GM19035 (cell line): ENCODE measurements around the gene CCRL2.

ENCODE experiments used
- ATAC-seq: cut with Tn5 transposase; IDR thresholded peaks from one replicate; pipeline ENCODE4 v1.9.1; 2021; ENCODE audit not compliant: unreplicated experiment

Gene CCRL2, protein sequence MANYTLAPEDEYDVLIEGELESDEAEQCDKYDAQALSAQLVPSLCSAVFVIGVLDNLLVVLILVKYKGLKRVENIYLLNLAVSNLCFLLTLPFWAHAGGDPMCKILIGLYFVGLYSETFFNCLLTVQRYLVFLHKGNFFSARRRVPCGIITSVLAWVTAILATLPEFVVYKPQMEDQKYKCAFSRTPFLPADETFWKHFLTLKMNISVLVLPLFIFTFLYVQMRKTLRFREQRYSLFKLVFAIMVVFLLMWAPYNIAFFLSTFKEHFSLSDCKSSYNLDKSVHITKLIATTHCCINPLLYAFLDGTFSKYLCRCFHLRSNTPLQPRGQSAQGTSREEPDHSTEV

GRCh38 chr3:46406788-46407611 lies at the start of gene CCRL2, which contains the start of gene CCR5AS:
TSS of gene CCRL2 (plus strand) at chr3:46407259. CDS start at chr3:46408080, 821 bp downstream.
TSS of gene CCR5AS (minus strand) at chr3:46407066.
- no peak for ATAC-seq

GRCh38 chr3:46358466-46358865 lies 48.6 kb upstream of the CCRL2 start:
- ATAC-seq: no peak

DNA sequence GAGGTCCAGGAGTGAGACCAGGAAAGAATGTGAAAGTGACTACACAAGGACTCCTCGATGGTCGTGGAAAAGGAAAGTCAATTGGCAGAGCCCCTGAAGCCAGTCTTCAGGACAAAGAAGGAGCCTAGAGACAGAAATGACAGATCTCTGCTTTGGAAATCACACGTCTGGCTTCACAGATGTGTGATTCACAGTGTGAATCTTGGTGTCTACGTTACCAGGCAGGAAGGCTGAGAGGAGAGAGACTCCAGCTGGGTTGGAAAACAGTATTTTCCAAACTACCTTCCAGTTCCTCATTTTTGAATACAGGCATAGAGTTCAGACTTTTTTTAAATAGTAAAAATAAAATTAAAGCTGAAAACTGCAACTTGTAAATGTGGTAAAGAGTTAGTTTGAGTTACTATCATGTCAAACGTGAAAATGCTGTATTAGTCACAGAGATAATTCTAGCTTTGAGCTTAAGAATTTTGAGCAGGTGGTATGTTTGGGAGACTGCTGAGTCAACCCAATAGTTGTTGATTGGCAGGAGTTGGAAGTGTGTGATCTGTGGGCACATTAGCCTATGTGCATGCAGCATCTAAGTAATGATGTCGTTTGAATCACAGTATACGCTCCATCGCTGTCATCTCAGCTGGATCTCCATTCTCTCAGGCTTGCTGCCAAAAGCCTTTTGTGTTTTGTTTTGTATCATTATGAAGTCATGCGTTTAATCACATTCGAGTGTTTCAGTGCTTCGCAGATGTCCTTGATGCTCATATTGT lies 47.1 kb upstream of the CCRL2 start:
- no peak for ATAC-seq

DNA sequence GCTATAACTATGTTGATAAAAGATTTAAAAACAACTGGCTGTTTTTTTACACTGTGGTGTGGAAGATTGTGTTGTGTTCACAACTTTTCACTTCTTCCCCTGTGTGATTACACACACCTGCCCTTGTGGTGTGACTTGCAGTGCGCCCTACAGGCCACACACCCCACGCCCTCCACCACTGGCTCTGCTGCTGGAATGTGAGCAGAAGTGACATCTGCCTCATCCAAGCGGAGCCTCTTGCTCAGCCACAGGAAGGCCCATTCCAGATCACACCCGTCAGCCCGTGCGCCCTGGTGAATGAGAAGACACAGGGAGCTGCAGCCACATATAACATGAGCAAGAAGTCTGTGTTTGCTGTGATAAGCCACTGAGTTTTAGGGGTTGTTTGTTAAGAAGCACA lies 46.2 kb upstream of the CCRL2 start:
- ATAC-seq: no peak

GRCh38 chr3:46361408-46362283 lies 45.4 kb upstream of the CCRL2 start:
- no peak for ATAC-seq

DNA sequence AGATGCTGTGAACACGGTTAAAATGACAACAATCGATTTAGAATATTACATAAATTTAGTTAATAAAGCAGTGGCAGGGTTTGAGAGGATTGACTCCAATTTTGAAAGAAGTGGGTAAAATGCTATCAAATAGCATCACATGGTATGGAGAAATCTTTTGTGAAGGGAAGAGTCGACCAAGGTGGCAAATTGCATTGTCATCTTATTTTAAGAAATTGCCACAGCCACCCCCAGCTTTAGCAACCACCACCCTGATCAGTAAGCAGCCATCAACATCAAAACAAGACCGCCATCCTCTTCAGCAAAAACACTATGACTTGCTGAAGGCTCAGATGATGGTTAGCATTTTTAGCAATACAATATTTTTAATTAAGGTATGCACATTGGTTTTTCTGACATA lies 42.0 kb upstream of the CCRL2 start:
- ATAC-seq: no peak

- ATAC-seq: no peak
Observed at GRCh38 chr3:46365737-46366524, 41.1 kb upstream of the CCRL2 start.

GRCh38 chr3:46367811-46368210 lies 39.2 kb upstream of the CCRL2 start:
- ATAC-seq: no peak

DNA sequence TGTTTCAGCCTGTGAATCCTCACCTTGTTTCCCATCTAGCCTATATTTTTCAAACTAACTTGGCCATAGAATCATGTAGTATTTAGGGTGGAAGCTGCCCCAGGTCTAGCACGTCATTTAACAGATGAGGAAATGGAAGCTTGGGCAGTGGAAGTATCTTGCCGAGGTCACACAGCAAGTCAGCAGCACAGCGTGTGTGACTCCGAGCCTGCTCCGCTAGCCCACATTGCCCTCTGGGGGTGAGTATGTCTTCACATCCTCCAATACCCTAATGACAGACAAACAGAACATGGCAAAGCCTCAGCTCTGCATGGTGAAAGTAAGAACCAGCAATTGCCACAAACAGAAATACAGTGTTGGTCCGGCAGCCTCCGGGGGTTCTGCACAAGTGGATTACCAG lies 38.5 kb upstream of the CCRL2 start:
- ATAC-seq: no peak

DNA sequence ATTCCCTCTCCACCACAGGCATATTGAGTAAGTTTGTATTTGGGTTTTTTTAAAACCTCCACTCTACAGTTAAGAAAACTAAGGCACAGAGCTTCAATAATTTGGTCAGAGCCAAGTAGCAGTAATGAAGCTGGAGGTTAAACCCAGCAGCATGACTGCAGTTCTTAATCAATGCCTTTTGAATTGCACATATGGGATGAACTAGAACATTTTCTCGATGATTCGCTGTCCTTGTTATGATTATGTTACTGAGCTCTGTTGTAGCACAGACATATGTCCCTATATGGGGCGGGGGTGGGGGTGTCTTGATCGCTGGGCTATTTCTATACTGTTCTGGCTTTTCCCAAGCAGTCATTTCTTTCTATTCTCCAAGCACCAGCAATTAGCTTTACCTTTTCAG lies 37.9 kb upstream of the CCRL2 start:
- ATAC-seq: no peak

DNA sequence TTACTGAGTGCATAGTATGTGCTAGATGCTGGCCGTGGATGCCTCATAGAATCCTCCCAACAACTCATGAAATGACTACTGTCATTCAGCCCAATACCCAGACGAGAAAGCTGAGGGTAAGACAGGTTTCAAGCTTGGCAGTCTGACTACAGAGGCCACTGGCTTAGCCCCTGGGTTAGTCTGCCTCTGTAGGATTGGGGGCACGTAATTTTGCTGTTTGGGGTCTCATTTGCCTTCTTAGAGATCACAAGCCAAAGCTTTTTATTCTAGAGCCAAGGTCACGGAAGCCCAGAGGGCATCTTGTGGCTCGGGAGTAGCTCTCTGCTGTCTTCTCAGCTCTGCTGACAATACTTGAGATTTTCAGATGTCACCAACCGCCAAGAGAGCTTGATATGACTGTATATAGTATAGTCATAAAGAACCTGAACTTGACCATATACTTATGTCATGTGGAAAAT lies 37.4 kb upstream of the CCRL2 start:
- peak; percentile 68 for ATAC-seq

DNA sequence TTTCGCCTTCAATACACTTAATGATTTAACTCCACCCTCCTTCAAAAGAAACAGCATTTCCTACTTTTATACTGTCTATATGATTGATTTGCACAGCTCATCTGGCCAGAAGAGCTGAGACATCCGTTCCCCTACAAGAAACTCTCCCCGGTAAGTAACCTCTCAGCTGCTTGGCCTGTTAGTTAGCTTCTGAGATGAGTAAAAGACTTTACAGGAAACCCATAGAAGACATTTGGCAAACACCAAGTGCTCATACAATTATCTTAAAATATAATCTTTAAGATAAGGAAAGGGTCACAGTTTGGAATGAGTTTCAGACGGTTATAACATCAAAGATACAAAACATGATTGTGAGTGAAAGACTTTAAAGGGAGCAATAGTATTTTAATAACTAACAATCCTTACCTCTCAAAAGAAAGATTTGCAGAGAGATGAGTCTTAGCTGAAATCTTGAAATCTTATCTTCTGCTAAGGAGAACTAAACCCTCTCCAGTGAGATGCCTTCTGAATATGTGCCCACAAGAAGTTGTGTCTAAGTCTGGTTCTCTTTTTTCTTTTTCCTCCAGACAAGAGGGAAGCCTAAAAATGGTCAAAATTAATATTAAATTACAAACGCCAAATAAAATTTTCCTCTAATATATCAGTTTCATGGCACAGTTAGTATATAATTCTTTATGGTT lies 36.1 kb upstream of the CCRL2 start, which contains the start of gene CCR5:
TSS of gene CCR5 (plus strand) at position 108 of the 680 bp plus-strand sequence. CDS start 1,957 bp downstream, outside the sequence.
- ATAC-seq: no peak

GRCh38 chr3:46371519-46372340 lies 35.3 kb upstream of the CCRL2 start:
- no peak for ATAC-seq

DNA sequence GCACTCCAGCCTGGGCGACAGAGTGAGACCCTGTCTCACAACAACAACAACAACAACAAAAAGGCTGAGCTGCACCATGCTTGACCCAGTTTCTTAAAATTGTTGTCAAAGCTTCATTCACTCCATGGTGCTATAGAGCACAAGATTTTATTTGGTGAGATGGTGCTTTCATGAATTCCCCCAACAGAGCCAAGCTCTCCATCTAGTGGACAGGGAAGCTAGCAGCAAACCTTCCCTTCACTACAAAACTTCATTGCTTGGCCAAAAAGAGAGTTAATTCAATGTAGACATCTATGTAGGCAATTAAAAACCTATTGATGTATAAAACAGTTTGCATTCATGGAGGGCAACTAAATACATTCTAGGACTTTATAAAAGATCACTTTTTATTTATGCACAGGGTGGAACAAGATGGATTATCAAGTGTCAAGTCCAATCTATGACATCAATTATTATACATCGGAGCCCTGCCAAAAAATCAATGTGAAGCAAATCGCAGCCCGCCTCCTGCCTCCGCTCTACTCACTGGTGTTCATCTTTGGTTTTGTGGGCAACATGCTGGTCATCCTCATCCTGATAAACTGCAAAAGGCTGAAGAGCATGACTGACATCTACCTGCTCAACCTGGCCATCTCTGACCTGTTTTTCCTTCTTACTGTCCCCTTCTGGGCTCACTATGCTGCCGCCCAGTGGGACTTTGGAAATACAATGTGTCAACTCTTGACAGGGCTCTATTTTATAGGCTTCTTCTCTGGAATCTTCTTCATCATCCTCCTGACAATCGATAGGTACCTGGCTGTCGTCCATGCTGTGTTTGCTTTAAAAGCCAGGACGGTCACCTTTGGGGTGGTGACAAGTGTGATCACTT lies 34.3 kb upstream of the CCRL2 start:
- no peak for ATAC-seq

DNA sequence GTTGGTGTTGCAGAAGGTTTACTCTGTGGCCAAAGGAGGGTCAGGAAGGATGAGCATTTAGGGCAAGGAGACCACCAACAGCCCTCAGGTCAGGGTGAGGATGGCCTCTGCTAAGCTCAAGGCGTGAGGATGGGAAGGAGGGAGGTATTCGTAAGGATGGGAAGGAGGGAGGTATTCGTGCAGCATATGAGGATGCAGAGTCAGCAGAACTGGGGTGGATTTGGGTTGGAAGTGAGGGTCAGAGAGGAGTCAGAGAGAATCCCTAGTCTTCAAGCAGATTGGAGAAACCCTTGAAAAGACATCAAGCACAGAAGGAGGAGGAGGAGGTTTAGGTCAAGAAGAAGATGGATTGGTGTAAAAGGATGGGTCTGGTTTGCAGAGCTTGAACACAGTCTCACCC lies 32.3 kb upstream of the CCRL2 start:
- no peak for ATAC-seq

GRCh38 chr3:46375218-46375617 lies 31.8 kb upstream of the CCRL2 start:
- ATAC-seq: no peak

DNA sequence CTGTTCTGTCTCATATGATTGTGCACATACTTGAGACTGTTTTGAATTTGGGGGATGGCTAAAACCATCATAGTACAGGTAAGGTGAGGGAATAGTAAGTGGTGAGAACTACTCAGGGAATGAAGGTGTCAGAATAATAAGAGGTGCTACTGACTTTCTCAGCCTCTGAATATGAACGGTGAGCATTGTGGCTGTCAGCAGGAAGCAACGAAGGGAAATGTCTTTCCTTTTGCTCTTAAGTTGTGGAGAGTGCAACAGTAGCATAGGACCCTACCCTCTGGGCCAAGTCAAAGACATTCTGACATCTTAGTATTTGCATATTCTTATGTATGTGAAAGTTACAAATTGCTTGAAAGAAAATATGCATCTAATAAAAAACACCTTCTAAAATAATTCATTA lies 31.2 kb upstream of the CCRL2 start:
- ATAC-seq: no peak
